Measurements from ENCODE around the gene RALBP1.

- TF ChIP-seq LEF1 (IDR thresholded peaks at IDR 0.05; ENCODE audit: borderline replicate concordance) (no peak), NFRKB (IDR thresholded peaks at IDR 0.05) (no peak), FOXM1 (IDR thresholded peaks at IDR 0.05; ENCODE audit: borderline replicate concordance) (no peak), FOXK2 (IDR thresholded peaks at IDR 0.05) (no peak), SP1 (IDR thresholded peaks at IDR 0.05) (no peak), PKNOX1 (IDR thresholded peaks at IDR 0.05) (no peak), BHLHE40 (IDR thresholded peaks at IDR 0.05; ENCODE audit: borderline replicate concordance) (no peak), ARNT (IDR thresholded peaks at IDR 0.05) (no peak), SUZ12 (IDR thresholded peaks at IDR 0.05) (no peak), FOXA1 (IDR thresholded peaks at IDR 0.05) (no peak)
Observed at GRCh38 chr18:9526458-9526857, 51.1 kb downstream of the RALBP1 start.
